ENCODE data around the gene OPCML. TPM values are rescaled to one million over a fixed set of nuclear protein-coding genes. Genes with fewer than 3 reads are reported as not detected.

The OPCML gene
- polyA plus RNA-seq, 1 donor from 2014 or later = 11.6 TPM

- Histone ChIP-seq H3K27ac (ENCODE audit: low read length) (no peak overlapping the region), H4K20me1 (ENCODE audit: insufficient read depth) (no peaks in the 10 kb centered on the region), H3K36me3 (ENCODE audit: insufficient read depth, low read length) (no peaks in the 10 kb centered on the region), H3K9me2 (ENCODE audit: insufficient read depth, low read length) (no peaks in the 10 kb centered on the region), H3K27me3 (ENCODE audit: insufficient read depth, low read depth, low read length) (no peaks in the 10 kb centered on the region), H3F3A (ENCODE audit: insufficient read depth, low read length, poor library complexity, severe bottlenecking) (no peaks in the 10 kb centered on the region), H3K79me2 (replicated peaks; ENCODE audit: insufficient read depth, low read length) (no peaks in the 10 kb centered on the region), H3K9me3 (ENCODE audit: low read length) (no peaks in the 10 kb centered on the region), H3K9ac (ENCODE audit: low read length) (no peak overlapping the region), H3K4me3 (ENCODE audit: low read length) (no peak overlapping the region), H2AFZ (ENCODE audit: low read depth, low read length) (no peak overlapping the region), H3K4me2 (ENCODE audit: low read length) (no peak overlapping the region)
- TF ChIP-seq EP300 (conservative IDR thresholded peaks at IDR 0.05; ENCODE audit: poor library complexity, severe bottlenecking) (no peak), REST (IDR thresholded peaks at IDR 0.05; ENCODE audit: borderline replicate concordance) (no peak), TAF1 (IDR thresholded peaks at IDR 0.05; ENCODE audit: low read depth) (no peak), POLR2AphosphoS5 (IDR thresholded peaks at IDR 0.05) (no peak), RAD21 (conservative IDR thresholded peaks at IDR 0.05) (no peak), EZH2 (IDR thresholded peaks at IDR 0.05; ENCODE audit: borderline replicate concordance, insufficient read depth, low read length, poor library complexity, severe bottlenecking) (no peak), SMC3 (conservative IDR thresholded peaks at IDR 0.05; ENCODE audit: poor library complexity) (no peak), CTCF (IDR thresholded peaks at IDR 0.05; ENCODE audit: poor library complexity, severe bottlenecking) (no peak), MXI1 (conservative IDR thresholded peaks at IDR 0.05; ENCODE audit: poor library complexity, severe bottlenecking) (no peak)
These were observed 1126.6 kb downstream of the OPCML start for GRCh38 chr11:132405728-132406127.

- Histone ChIP-seq H3K36me3 (ENCODE audit: insufficient read depth, low read length) (no peaks in the 10 kb centered on the region), H3K27me3 (ENCODE audit: insufficient read depth, low read depth, low read length) (no peaks in the 10 kb centered on the region), H4K20me1 (ENCODE audit: insufficient read depth) (no peaks in the 10 kb centered on the region), H3K27ac (ENCODE audit: low read length) (no peak overlapping the region), H3K79me2 (replicated peaks; ENCODE audit: insufficient read depth, low read length) (no peaks in the 10 kb centered on the region), H3K4me3 (ENCODE audit: low read length) (no peak overlapping the region), H3K9ac (ENCODE audit: low read length) (peak overlapping the region; percentile 7), H3F3A (ENCODE audit: insufficient read depth, low read length, poor library complexity, severe bottlenecking) (no peaks in the 10 kb centered on the region), H2AFZ (ENCODE audit: low read depth, low read length) (no peak overlapping the region), H3K9me2 (ENCODE audit: insufficient read depth, low read length) (no peaks in the 10 kb centered on the region), H3K9me3 (ENCODE audit: low read length) (no peaks in the 10 kb centered on the region), H3K4me2 (ENCODE audit: low read length) (no peak overlapping the region)
- TF ChIP-seq RAD21 (conservative IDR thresholded peaks at IDR 0.05) = peak; percentile 97
- TF ChIP-seq REST (IDR thresholded peaks at IDR 0.05; ENCODE audit: borderline replicate concordance) = no peak
- TF ChIP-seq EZH2 (IDR thresholded peaks at IDR 0.05; ENCODE audit: borderline replicate concordance, insufficient read depth, low read length, poor library complexity, severe bottlenecking) = no peak
- no peak for TF ChIP-seq POLR2AphosphoS5 (IDR thresholded peaks at IDR 0.05)
- no peak for TF ChIP-seq EP300 (conservative IDR thresholded peaks at IDR 0.05; ENCODE audit: poor library complexity, severe bottlenecking)
- TF ChIP-seq TAF1 (IDR thresholded peaks at IDR 0.05; ENCODE audit: low read depth) = no peak
- peak; percentile 97 for TF ChIP-seq SMC3 (conservative IDR thresholded peaks at IDR 0.05; ENCODE audit: poor library complexity)
- TF ChIP-seq CTCF (IDR thresholded peaks at IDR 0.05; ENCODE audit: poor library complexity, severe bottlenecking) = peak; percentile 90
- TF ChIP-seq MXI1 (conservative IDR thresholded peaks at IDR 0.05; ENCODE audit: poor library complexity, severe bottlenecking) = peak; percentile 59
These were observed 1130.1 kb downstream of the OPCML start for GRCh38 chr11:132402071-132402684.
